Small intestine (tissue), 7 donors: ENCODE data around the gene JAKMIP1. TPM values are rescaled to one million over a fixed set of nuclear protein-coding genes. Genes with fewer than 3 reads are reported as not detected.
"Not testable (repeated sequence)": the region's sequence is repeated elsewhere in the genome, so short reads cannot be mapped to it uniquely, and the experiment has no call there.

Experiments
- DNase-seq, 2 donors: peaks; one replicate each; pipeline versions ENCODE4 v3.0.0 to v3.0.0-alpha.2; 2013
- FAIRE-seq: peaks from 2 replicates; lab custom pipeline; 2012; peaks lifted over from hg19 to GRCh38; lab: Jason Lieb, UNC
- H3K27ac ChIP-seq, 3 donors: one replicate each; pipeline ENCODE4 v1.5.1; 2013; ENCODE audit warnings: low read length in 2 of 3, mild to moderate bottlenecking in 2 of 3, control low read depth in 1 of 3, inconsistent platforms in 1 of 3, low read depth in 1 of 3, moderate library complexity in 1 of 3
- H3K27me3 ChIP-seq, 3 donors: one replicate each; pipeline ENCODE4 v1.6.1; 2013; ENCODE audit warnings: low read length in 3 of 3, inconsistent platforms in 1 of 3; ENCODE audit not compliant: control insufficient read depth in 3 of 3, insufficient read depth in 3 of 3
- H3K36me3 ChIP-seq, 3 donors: one replicate each; pipeline ENCODE4 v1.6.1; 2013; ENCODE audit warnings: low read length in 3 of 3, inconsistent platforms in 1 of 3, low read depth in 1 of 3, mild to moderate bottlenecking in 1 of 3, moderate library complexity in 1 of 3; ENCODE audit not compliant: control insufficient read depth in 3 of 3, insufficient read depth in 2 of 3
- H3K4me1 ChIP-seq, 3 donors: one replicate each; pipeline ENCODE4 v1.6.1; 2013; ENCODE audit warnings: low read length in 2 of 3, inconsistent platforms in 1 of 3, low read depth in 1 of 3, mild to moderate bottlenecking in 1 of 3, moderate library complexity in 1 of 3; ENCODE audit not compliant: control insufficient read depth in 3 of 3, insufficient read depth in 2 of 3
- H3K4me3 ChIP-seq, 3 donors: one replicate each; pipeline ENCODE4 v1.5.1; 2013; ENCODE audit warnings: low read length in 3 of 3, control low read depth in 1 of 3, inconsistent platforms in 1 of 3, low read depth in 1 of 3, mild to moderate bottlenecking in 1 of 3, moderate library complexity in 1 of 3
- H3K9me3 ChIP-seq, 2 donors: one replicate each; pipeline ENCODE4 v1.6.1; 2013; ENCODE audit warnings: low read depth in 1 of 2, low read length in 1 of 2; ENCODE audit not compliant: control insufficient read depth in 2 of 2, insufficient read depth in 1 of 2
- WGBS, 3 donors: extraction: QIAGEN DNeasy Blood & Tissue Kit; methylation state at CpG; one replicate each; pipeline ENCODE4 v1.1.7; 2013; 5-methylcytosine and 5-hydroxymethylcytosine counted together
- polyA plus RNA-seq, 4 donors: library from polyadenylated mRNA; stranded (reverse) in 3 of 4; unstranded in 1 of 4; fragments of 200-250 nt in 3 of 4; fragments of 120-200 nt in 1 of 4; gene quantifications; one replicate each; pipeline versions ENCODE4 v1.2.1 to v1.2.3, GENCODE V29; 2013
- donor health status: healthy with polysubstance abuse.
- donor health status: control.
- donor health status: control.
- donor health status: Bipolar disorder and iron deficiency.
- donor health status: healthy.

Gene JAKMIP1
- polyA plus RNA-seq, 4 donors = 0.25 to 1.8 (median 1.0) TPM

- not testable (repeated sequence) for H3K4me3 ChIP-seq, H3K36me3 ChIP-seq, H3K4me1 ChIP-seq, H3K27ac ChIP-seq, H3K9me3 ChIP-seq, FAIRE-seq, H3K27me3 ChIP-seq, DNase-seq
- 75 to 78% (median 76%) methylated on average over 4 of the region's 4 CpGs for WGBS, 3 donors
Observed at GRCh38 chr4:6209291-6209690, 8.9 kb upstream of the JAKMIP1 start.

- Histone ChIP-seq H3K27me3 (no peaks in the 10 kb centered on the region), H3K36me3 (no peaks in the 10 kb centered on the region), H3K4me1 (no peaks in the 10 kb centered on the region), H3K27ac (no peak overlapping the region), H3K4me3 (no peak overlapping the region), H3K9me3 (no peaks in the 10 kb centered on the region)
- FAIRE-seq (no peak), DNase-seq (no peak)
- WGBS, 3 donors = 64 to 71% (median 65%) methylated on average over 6 of the region's 6 CpGs
Observed at GRCh38 chr4:6208416-6208815, 8.1 kb upstream of the JAKMIP1 start.

GRCh38 chr4:6207602-6208001 is 7.3 kb upstream of the JAKMIP1 start:
- Histone ChIP-seq H3K4me3 (no peak overlapping the region), H3K9me3 (no peaks in the 10 kb centered on the region), H3K27me3 (no peaks in the 10 kb centered on the region), H3K27ac (no peak overlapping the region), H3K4me1 (no peaks in the 10 kb centered on the region), H3K36me3 (no peaks in the 10 kb centered on the region)
- DNase-seq = no peak
- WGBS, 3 donors = 60 to 80% (median 65%) methylated on average over 4 of the region's 4 CpGs
- FAIRE-seq = no peak

- Histone ChIP-seq H3K27ac (no peak overlapping the region), H3K27me3 (peaks cover 0 to 1% (median 1%) of the 10 kb centered on the region in 3 donors), H3K36me3 (no peaks in the 10 kb centered on the region), H3K4me3 (no peak overlapping the region), H3K4me1 (no peaks in the 10 kb centered on the region), H3K9me3 (no peaks in the 10 kb centered on the region)
- DNase-seq (no peak), FAIRE-seq (no peak)
- 79 to 82% (median 80%) methylated on average over 6 of the region's 6 CpGs for WGBS, 3 donors
Observed at GRCh38 chr4:6206771-6207290, 6.5 kb upstream of the JAKMIP1 start.

- FAIRE-seq (no peak), DNase-seq (no peak)
- H3K4me3 ChIP-seq = no peak overlapping the region
- H3K4me1 ChIP-seq = no peaks in the 10 kb centered on the region
- WGBS, 3 donors = 76 to 82% (median 80%) methylated on average over 4 of the region's 4 CpGs
- peaks cover 0 to 3% of the 10 kb centered on the region in 2 donors for H3K9me3 ChIP-seq
- H3K27me3 ChIP-seq = peaks cover 0 to 10% (median 6%) of the 10 kb centered on the region in 3 donors
- no peaks in the 10 kb centered on the region for H3K36me3 ChIP-seq
- H3K27ac ChIP-seq = no peak overlapping the region
Observed at GRCh38 chr4:6205973-6206372, 5.6 kb upstream of the JAKMIP1 start.

GRCh38 chr4:6205567-6205931 is 5.2 kb upstream of the JAKMIP1 start:
- H3K36me3 ChIP-seq = no peaks in the 10 kb centered on the region
- peaks cover 0 to 3% of the 10 kb centered on the region in 2 donors for H3K9me3 ChIP-seq
- 54 to 71% (median 55%) methylated on average over 4 of the region's 4 CpGs for WGBS, 3 donors
- no peak for FAIRE-seq
- no peak overlapping the region for H3K4me3 ChIP-seq
- peak; percentile 6 to 9 for DNase-seq
- peaks cover 0 to 13% (median 6%) of the 10 kb centered on the region in 3 donors for H3K27me3 ChIP-seq
- H3K4me1 ChIP-seq = no peaks in the 10 kb centered on the region
- H3K27ac ChIP-seq = no peak overlapping the region

GRCh38 chr4:6204871-6205566 is 4.7 kb upstream of the JAKMIP1 start:
- no peak for DNase-seq
- no peak overlapping the region for H3K4me3 ChIP-seq
- 61 to 67% (median 65%) methylated on average over 8 of the region's 8 CpGs for WGBS, 3 donors
- peaks cover 0 to 3% of the 10 kb centered on the region in 2 donors for H3K9me3 ChIP-seq
- no peak overlapping the region for H3K27ac ChIP-seq
- H3K27me3 ChIP-seq = peaks cover 0 to 13% (median 6%) of the 10 kb centered on the region in 3 donors
- H3K4me1 ChIP-seq = peaks cover 0 to 2% (median 0%) of the 10 kb centered on the region in 3 donors
- no peak for FAIRE-seq
- no peaks in the 10 kb centered on the region for H3K36me3 ChIP-seq

- no peak for DNase-seq
- H3K27ac ChIP-seq = no peak overlapping the region
- FAIRE-seq = no peak
- no peaks in the 10 kb centered on the region for H3K36me3 ChIP-seq
- H3K4me3 ChIP-seq = no peak overlapping the region
- 77 to 87% (median 83%) methylated on average over 3 of the region's 3 CpGs for WGBS, 3 donors
- peaks cover 0 to 14% (median 9%) of the 10 kb centered on the region in 3 donors for H3K27me3 ChIP-seq
- H3K4me1 ChIP-seq = peaks cover 0 to 3% (median 0%) of the 10 kb centered on the region in 3 donors
- H3K9me3 ChIP-seq = peaks cover 0 to 3% of the 10 kb centered on the region in 2 donors
Observed at GRCh38 chr4:6204098-6204497, 3.7 kb upstream of the JAKMIP1 start.
